TTC549 (cell line): ENCODE measurements around the gene E4F1.
"Not testable (repeated sequence)": the region's sequence is repeated elsewhere in the genome, so short reads cannot be mapped to it uniquely, and the experiment has no call there.

Experiments
- FAIRE-seq: peaks from 2 replicates; lab custom pipeline; 2012; peaks lifted over from hg19 to GRCh38; lab: Jason Lieb, UNC

E4F1 gene

DNA sequence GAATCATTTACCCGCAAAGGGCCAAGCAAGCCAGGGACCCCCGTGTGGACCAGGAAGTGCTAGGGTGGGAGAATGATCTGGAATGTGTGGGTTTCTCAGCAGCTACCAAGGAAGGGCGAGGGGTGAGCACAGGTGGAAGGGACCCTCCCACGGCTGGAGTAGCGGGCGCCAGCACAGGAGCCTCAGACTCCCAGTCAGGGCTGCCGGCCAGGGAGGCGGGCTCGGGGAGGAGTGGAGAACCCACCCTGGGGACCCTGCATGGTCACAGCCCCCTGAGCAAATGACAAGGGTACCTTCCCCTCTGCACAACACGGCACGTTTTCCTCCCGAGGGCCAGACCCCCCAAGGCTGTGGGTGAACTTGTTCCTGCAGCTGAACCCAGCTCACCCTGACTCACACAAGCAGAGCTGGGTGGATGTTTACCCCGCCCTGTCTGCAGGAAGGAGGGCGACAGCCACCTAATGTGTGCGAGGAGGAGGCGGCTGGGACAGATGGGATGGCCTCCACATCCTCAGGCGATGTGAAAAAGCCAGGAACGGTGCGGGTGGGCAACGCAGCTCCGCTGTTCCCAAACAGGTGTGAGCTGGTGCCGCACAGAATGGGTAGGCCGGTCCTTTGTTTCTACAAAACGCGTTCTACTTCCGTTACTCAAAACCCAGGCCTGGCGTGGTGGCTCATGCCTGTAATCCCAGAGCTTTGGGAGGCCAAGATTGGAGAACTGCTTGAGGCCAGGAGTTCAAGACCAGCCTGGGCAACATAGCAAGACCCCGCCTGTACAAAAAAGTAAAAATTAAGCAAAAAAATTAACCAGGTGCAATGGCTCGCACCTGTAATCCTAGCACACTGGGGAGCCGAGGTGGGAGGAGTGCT is 21.8 kb downstream of the E4F1 start:
- no peak for FAIRE-seq

- FAIRE-seq: no peak
Observed at GRCh38 chr16:2246301-2246885, 23.0 kb downstream of the E4F1 start.

GRCh38 chr16:2250652-2251295 is 27.4 kb downstream of the E4F1 start:
- no peak for FAIRE-seq

DNA sequence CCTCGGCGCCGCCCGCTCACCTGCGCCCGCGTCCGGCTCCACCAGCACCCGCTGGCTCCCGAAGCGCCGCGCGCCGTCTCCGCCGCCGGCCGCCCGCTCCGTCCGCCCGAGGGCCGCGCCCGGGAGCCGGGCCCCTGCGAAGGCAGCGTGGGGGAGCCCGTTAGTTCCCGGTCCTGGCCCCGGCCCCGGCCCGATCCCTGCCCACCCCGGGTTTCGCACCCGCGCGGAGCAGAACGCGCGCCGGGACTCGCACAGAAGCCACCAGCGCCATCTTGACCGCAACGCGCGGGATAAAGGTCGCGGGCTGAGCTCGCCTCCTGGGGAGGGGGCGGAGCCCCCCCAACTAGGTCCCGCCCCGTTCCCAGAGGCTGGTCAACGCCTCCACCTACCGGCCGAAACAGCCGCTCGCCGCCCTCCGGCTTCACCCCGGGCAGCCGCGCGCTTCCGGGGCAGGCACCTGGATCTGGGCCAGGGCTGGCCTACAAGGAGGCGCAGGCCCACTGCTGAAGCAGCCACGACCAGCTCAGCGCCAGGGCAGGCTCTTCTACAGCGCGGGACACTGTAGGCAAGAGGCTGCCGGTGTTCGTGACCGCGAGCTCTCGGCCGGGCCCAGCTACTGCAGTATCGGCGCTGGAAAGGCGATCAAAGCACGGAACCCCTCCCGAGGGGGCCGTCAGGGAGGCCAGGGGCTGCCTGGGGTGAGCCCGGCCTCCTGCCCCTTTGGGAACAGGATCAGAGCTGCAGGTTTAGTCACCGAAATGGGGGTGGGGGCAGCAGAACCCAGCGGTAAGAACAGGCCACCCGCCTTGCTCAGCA is 28.1 kb downstream of the E4F1 start, which contains the start of gene ECI1:
ECI1 (minus strand) TSS at position 292 of the 816 bp plus-strand sequence; CDS start at position 271, 21 bp downstream.
- peak; percentile 84 for FAIRE-seq

DNA sequence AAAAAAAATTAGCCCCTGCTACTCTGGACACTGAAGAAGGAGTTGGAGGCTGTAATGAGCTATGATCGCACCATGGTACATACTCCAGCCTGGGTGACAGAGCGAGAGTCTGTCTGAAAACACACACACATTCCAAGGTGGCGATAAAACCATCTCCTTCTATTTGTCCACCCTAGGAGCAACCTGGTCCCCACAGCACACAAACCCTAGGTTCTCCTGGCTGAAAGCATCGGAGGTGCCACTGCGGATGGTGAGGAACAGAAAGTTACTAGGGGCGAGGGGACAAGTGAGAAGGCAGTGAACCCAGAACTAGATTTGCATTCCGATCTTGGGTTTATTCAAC is 29.4 kb downstream of the E4F1 start:
- FAIRE-seq: no peak

DNA sequence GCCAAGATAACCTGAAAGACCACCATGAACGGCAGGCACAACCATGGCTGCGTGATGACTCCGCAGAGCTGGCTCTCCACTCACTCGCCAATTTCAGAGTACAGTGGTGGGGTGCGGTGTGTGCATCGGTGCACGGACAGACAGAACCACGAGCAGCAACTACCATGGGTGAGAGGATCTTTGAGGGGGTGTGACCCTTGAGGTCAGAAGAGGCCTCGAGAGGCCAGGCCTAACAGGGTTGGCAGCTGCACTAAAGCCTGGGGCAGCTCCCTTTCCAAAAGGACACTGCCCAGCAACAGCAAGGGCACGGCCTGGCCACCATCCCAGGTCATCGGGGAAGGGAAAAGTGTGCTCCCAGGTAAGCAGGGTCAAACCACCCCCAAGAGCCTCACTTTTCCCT is 29.9 kb downstream of the E4F1 start:
- FAIRE-seq: no peak

DNA sequence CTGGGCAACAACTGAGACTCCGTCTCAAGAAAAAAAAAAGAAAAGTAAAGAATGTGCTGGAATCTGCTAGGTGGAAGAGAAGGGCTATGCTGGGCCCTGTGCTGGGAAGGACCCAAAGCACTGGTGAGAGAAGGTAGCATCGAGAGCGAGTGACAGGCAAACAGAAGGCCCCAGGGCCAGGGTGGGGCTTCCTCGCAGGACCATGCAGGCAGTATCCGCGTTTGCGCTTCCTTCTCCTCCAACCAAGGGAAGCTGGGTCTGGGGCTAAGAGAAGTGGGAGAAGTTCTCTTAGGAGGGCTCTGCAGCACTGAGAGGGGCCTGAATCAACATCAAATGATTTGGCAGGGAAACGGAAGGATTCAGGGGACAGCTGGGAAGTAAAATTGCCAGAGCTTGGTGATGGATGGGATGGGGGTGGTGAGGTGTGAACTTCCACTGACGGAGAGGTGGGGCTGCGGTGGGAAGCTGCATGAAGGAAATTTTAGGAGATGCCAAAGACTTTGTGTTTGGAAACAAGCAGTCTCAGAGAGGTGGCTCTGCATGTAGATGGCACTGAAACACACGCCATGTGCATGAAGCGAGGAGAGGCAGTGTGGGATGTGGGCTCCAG is 33.2 kb downstream of the E4F1 start:
- FAIRE-seq: no peak

GRCh38 chr16:2257726-2258125 is 34.3 kb downstream of the E4F1 start:
- FAIRE-seq: no peak

GRCh38 chr16:2258530-2258929 is 35.1 kb downstream of the E4F1 start:
- not testable (repeated sequence) for FAIRE-seq

- no peak for FAIRE-seq
Observed at GRCh38 chr16:2260250-2260649, 36.9 kb downstream of the E4F1 start.

DNA sequence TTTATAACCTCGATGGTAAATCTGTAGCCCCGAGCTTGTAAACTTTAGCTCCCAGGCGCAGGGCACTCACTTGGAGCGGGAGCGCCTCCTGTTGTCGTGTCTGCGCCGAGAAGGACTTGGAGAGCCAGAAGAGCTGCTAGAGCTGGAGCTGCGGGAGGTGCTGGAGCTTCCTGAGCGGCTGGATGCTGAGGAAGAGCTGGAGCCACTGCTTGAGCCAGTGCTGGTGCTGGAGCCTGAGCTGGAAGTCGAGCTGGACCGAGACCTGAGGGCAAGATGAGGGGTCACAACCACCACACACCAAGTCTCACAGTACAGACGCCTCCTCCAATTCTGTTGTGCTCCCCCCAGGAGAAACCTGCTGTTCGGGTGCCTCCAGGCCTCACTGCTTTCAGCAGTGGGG is 39.6 kb downstream of the E4F1 start:
- not testable (repeated sequence) for FAIRE-seq

DNA sequence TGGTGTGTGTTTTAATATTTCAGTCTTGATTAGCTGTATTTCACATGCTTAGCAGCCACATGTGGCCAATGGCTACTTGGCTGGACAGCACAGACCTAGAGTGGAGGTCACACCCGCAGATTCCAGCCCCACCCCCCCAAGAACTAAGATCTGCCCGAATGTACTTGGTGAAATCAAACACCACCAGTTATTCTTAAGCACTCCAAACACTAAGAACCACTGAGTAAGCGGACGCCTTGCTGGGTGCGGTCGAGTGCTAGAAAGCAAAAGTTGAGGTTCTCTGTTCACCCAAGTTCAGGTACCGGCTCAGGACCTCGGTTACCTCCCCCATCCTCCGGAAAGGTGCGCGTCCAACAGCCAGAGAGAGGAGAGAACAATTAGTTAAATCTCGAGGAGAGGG is 43.5 kb downstream of the E4F1 start:
- not testable (repeated sequence) for FAIRE-seq

- FAIRE-seq: not testable (repeated sequence)
Observed at GRCh38 chr16:2267505-2267912, 44.1 kb downstream of the E4F1 start.

DNA sequence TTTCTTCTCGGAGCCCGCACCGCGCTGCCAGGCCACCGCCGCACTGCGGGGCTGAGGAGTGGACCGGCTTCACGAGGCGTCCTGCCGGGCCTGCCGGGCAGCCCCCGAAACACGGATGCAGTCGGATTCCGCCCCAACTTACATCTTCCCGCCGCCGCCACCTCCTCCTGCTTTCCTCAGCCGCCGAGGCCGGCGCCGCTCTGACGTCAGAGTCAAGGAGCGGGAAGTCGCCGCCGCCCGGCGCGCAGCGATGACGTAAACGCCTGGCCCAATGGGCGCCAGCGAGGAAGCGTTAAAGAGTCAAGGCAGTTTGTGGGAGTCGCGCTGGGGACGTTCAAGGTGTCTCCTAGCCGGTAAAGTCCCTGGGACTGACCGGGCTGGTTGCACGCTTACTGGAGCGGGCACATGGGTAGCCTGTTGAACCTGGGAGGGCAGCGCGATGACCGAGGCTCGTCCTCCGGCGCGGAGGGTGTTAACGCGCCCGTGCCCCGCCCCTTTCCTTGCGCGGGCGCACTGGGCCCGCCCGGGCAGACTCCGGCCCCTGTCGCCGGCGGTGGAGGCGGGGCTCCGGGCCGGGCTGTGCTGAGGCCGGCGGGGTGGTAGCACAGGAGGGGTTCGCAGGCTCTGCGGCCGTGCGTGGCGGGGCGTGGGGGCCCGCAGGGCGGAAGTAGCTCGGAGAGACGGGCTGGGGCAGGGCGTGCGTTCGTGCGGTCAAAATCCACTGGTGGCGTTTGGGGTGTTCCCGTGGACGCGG is 44.7 kb downstream of the E4F1 start, which contains the start of gene RNPS1:
RNPS1 (minus strand) TSS at position 214 of the 754 bp plus-strand sequence. CDS start 3,483 bp downstream, outside the sequence.
- no peak for FAIRE-seq

DNA sequence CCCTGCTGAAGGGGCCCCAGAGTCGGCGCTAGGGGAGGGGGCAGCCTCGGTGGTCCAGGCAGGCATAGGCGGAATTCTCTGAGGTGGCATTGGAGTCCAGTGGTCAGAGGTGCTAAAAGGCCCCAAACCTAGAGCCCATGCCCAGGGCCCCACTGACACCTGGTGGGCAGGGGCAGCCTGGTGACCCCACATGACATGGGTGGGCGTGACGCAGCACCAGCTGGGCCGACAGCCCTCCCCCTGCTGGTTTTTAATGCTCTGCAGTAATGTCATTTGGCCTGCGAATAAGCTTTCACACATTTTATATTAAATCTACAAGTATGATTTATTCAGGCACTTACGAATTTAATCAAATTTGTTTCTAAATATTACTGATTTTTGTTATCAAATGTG is 46.7 kb downstream of the E4F1 start:
- FAIRE-seq: no peak

DNA sequence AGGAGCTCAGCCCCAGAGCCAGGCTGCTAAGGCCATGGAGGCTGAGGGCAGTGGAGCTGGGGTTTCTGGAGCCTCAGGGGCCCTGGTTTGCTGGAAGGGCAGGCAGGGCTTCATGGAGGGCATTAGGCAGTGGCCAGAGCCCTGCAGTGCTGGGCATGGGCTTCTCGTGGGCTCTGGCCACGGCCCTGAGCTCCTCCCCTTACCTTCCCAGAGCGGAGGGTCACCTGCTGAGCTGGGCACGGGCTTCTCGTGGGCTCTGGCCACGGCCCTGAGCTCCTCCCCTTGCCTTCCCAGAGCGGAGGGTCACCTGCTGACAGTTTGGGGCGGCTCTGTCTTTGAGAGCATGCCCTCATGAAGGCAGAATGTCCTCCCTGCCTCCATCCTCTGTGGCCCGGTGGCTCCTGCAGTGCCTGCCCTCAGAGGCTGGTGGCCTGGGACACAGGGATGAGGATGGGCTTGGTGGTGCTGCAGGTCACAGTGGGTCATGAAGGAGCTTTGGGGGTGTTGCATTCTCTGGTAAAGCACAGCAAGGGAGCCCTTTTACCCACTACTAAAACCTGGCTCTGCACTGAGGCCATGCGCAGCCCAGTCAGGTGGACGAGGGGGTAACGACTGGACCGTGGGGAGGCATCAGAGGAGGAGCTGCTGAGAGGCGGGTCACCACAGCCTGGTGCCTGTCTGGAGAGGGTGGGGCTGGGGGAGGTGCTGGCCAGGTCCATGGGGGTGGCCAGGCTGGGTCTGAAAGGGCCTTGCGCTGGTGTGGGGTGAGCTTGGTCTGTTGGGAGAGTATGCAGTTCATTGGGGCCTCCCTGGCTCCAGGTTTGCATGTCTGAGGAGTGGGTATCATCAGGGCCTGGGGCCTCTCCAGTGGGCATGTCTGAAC is 47.4 kb downstream of the E4F1 start:
- FAIRE-seq: no peak

- FAIRE-seq: no peak
Observed at GRCh38 chr16:2271848-2272461, 48.6 kb downstream of the E4F1 start.

DNA sequence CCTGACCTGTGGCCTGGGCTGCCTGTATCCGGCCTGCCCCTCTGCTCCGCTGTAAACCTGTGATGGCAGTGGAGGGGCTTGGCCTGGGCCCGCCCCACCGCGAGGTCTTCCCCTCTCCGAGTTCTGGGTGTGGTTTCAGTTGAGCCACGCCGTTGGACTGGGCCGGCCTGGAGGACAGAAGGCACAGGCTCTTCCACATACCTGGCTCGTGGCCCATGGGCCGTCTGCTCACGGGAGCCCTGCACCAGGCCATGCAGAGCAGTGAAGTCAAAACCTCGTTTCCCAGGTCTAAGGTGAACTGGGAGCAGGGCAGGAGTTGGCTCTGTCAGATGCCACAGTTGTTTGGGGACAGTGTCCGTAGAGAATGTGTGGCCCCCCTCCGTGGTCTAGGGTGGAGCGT is 50.1 kb downstream of the E4F1 start:
- FAIRE-seq: no peak

DNA sequence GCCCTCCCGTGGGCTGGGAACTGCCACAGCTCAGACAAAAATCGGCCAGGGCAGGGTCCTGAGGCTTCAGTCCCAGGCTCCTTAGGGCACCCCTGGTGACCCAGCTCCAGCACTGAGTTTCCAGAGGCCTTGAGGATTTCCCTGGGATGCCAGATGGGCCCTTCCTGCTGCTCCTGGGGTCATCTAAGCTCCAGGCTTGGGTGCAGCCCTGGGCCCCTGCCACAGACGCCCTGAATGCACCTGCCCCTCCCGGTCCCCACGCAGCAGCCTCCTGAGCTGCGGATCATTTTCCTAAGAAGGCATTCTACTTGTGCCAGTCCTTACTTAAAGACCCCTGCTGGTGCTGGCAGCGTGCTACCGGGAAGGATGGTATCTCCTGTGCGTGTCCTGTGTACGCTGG is 50.5 kb downstream of the E4F1 start:
- no peak for FAIRE-seq
